Subcutaneous adipose tissue (tissue), 4 donors: ENCODE results near the gene HSD17B12. TPM values are rescaled to one million over a fixed set of nuclear protein-coding genes. Genes with fewer than 3 reads are reported as not detected.

Experiments
- total RNA-seq, 4 donors: library from RNA; depleted of rRNA; stranded (reverse); fragments of >200 nt; gene quantifications; one replicate each; pipeline ENCODE4 v1.1.0, GENCODE V29; 2016
- TF ChIP-seq, protein P1 (sequence below): fragments of 450-650 bp; IDR thresholded peaks from one replicate; pipeline ENCODE4 v1.5.1; 2016; ENCODE audit warnings: low read depth, mild to moderate bottlenecking, control low read depth, antibody characterized with exemption, moderate library complexity

HSD17B12 gene
- total RNA-seq, 4 donors from 2014 or later, result 41.2 to 65.6 (median 57.6) TPM

DNA sequence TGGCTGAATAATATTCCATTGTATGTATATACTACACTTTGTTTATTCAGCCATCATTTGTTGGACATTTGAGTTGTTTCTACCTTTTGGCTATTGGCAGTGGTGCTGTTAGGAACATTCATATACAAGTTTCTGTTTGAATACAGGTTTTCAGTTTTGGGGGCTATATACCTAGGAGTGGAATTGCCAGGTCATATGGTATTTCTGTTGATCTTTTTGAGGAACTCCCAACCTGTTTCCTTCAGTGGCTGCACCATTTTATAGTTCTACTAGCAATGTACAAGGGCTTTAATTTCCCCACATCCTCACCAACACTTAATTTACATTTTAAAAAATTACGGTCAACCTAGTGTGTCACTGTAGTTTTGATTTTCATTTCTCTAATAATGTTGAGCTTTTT, 54.6 kb downstream of the HSD17B12 start:
- TF ChIP-seq, protein P1, sequence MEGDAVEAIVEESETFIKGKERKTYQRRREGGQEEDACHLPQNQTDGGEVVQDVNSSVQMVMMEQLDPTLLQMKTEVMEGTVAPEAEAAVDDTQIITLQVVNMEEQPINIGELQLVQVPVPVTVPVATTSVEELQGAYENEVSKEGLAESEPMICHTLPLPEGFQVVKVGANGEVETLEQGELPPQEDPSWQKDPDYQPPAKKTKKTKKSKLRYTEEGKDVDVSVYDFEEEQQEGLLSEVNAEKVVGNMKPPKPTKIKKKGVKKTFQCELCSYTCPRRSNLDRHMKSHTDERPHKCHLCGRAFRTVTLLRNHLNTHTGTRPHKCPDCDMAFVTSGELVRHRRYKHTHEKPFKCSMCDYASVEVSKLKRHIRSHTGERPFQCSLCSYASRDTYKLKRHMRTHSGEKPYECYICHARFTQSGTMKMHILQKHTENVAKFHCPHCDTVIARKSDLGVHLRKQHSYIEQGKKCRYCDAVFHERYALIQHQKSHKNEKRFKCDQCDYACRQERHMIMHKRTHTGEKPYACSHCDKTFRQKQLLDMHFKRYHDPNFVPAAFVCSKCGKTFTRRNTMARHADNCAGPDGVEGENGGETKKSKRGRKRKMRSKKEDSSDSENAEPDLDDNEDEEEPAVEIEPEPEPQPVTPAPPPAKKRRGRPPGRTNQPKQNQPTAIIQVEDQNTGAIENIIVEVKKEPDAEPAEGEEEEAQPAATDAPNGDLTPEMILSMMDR, result no peak

DNA sequence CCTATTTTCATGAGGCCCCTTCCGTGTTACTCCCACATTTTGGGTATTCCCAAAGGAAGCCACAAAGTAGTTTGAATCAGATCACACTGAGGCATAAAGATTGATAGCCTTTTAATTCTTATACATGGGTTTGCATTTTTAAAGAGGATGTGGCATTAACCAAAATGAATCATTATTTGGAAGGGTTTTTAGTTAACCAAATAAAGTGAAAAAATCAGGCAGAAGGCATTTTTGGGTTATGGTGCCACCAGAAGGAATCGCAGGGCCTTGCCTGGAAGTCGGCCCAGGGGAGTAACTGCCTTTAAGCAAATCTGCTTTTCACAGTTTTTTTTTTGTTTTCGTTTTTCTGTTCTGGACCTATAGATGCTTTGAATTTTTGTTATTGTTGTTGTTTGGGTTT, 55.4 kb downstream of the HSD17B12 start:
- TF ChIP-seq, protein P1, result no peak

DNA sequence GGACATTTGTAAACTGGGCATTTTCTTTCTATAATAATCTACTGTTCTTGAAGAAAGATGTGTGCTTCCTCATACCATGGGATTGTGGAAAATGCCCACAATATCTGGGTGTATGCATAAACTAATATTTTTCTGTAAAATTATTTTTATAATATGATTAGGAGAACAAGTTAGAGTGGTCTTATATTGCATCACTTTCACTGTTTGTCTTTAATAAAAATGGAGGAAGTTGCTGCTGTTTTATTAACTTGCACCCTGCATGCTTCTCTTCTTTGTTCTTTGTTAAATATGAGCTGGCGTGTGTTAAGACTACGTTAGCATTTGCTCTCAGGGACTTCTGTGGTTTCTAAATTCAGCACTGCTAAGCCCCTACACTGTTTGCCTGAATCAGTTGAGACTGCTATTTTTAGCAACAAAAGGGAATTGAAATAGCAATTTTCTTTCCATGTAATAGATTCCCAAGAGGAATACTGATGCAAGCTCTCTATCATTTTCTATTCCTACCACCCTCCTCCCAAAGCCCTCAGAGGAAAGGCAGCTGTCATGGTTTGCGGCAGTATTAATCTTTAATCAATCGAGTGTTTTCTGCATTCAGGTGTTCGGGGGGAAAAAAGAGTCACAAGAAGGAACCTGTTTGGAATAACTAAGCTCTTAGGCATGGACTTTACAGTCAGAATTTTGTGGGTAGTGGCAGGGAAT, 56.1 kb downstream of the HSD17B12 start:
- TF ChIP-seq, protein P1, result no peak

DNA sequence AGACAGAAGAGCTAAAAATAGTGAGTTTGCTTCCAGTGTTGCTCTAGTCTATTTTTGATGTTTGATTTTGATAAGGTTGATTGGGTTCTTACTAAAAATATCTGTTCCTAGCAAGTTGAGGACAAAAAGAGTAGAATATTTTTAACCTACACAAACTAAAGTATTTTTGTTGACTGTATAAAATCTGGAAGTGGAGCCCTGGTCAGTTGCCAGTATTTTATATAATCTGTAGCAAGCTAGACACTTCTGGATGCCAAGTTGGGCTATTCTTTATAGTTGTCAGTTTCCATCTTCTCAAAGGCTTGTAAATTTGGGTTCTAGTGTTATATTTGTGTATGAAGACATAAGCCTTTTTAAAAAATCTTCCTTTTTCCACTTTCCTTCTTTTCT, 56.7 kb downstream of the HSD17B12 start:
- TF ChIP-seq, protein P1, result no peak

DNA sequence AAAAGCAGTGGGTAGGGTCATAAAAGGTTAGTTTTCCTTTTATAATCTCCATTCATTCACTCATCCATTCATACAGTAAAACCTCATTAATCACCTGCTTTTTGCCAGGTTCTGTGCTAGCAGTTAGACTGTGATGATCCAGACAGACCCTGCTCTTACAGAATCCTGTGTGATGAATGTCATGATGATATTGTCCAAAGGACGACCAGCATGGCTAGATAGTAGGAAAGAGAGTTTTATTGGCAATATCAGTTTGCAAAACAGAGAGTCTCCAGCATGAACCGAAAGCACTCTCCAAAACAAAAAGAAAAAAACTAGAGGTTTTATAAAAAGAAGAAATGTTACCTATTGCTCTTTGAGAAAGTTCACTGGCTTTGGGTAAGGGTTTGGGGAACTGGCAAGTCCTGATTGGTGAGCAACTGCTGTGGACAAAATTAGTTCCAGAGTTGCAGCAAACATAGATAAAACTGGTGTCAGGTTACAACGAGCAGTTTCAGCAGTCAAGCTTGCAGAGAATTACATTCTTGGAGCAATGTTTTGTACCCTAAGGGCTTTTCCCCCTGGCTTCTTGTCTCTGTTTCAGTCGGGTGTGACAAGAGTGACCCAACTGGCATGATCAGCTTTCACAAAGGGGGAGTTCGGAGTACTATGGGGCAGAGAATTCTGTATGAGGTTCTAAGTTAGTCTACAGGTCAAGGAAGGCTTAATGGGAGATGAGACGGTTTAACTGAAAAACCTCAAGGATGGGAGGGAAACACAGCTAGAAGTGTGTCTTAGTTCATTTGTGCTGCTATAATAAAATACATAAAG, 58.3 kb downstream of the HSD17B12 start:
- TF ChIP-seq, protein P1, result no peak

DNA sequence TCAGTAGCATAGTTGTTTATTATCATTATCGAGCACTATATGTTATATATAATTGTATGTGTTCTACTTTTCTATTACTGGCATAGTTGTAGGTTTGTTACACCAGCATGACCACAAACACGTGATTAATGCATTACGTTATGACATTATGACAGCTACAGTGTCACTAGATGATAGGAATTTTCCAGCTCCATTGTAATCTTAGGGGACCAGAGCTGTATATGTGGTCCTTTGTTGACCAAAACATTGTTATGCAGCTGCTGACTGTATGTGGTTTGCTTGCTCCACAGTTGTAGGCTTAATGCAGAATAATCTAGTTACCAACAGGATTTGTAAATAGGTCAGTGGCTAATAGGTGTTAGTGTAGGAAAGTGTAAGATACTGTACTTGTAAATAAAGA, 66.1 kb downstream of the HSD17B12 start:
- TF ChIP-seq, protein P1, result no peak

DNA sequence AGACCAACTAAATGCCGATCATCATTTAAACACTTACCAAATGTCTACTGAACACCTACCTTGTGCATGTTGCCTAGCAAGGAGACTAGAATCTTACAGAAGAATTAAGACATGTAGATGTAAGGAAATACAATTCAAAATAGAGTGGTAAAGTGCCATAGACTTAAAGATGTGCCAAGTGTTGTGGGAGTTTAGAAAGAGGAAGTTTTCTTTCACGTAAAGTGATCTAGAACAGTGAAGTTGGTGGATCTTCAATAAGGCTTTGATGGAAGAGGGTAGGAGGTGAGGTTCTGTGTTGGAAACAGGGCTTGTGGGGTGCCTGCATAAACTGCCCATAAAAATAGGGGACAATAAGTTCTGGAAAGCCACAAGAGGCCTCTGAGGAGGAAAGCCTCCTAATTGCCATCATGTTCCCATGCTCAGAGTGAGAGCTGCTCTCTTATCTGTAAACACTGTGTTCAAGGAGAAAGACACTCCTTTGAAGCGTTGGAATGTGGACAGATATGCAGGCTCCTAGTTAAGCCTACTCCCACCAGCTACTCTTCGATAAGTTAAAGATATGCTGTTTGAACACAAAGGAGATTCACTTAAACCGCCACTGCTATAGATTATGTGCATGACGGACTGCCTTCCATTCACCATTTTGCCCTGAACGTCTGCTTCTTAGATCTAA, 66.7 kb downstream of the HSD17B12 start:
- TF ChIP-seq, protein P1, result no peak
